GM10248 (cell line): Measurements from ENCODE around the gene KCTD19.

Source experiments
- CTCF ChIA-PET: fragments of 300-600 bp; sonication (Branson Sonifier 250); formaldehyde crosslinking; extraction: SDS; loops from one replicate; lab custom pipeline; 2021; ENCODE audit warnings: antibody characterized with exemption; lab: Yijun Ruan, JAX
- POLR2A ChIA-PET: fragments of 350-650 bp; sonication (Branson Sonifier 250); formaldehyde crosslinking; extraction: SDS; loops from one replicate; lab custom pipeline; 2020; ENCODE audit warnings: antibody characterized with exemption; lab: Yijun Ruan, JAX
- DNase-seq: peaks from one replicate; pipeline ENCODE4 v3.0.0; 2012; ENCODE audit errors: extremely low spot score
- CTCF ChIP-seq: IDR thresholded peaks from 2 replicates; pipeline ENCODE4 v1.5.1; 2012; ENCODE audit warnings: mild to moderate bottlenecking, low read depth; ENCODE audit errors: extremely low read depth, missing control alignments, control extremely low read depth

KCTD19 gene

DNA sequence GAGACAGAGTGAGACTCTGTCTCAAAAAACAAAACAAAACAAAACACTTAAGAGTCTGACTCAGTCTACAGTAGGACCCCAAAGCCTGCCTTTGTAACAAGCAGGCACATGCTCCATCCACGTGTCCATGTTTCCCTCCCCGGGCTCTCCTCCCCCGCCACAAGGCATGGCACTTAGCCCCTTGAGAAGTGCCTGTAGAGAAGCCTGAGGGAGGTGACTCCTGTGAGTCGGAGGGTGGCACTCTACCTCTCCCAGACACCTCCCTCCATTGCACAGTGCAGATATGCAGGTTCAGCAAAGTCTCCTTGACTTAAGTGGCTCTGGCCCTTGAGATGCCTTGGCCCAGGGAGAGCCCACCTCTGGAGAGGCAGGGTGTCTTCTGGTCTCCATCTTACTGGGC is 86.0 kb downstream of the KCTD19 start:
- DNase-seq = no peak
- no peak for TF ChIP-seq CTCF
- ChIA-PET CTCF (interaction anchor here (1.7 to 2.9 kb wide), 2 partner anchors 13 to 55 kb away, joined by 6 to 11 read pairs; partner anchors contain the start of gene TMEM208), POLR2A (no interaction called here)
